ENCODE data around the gene PIGT.
A peak's percentile ranks its signal among the peaks of the same experiment; 100 is the strongest.

The PIGT gene

DNA sequence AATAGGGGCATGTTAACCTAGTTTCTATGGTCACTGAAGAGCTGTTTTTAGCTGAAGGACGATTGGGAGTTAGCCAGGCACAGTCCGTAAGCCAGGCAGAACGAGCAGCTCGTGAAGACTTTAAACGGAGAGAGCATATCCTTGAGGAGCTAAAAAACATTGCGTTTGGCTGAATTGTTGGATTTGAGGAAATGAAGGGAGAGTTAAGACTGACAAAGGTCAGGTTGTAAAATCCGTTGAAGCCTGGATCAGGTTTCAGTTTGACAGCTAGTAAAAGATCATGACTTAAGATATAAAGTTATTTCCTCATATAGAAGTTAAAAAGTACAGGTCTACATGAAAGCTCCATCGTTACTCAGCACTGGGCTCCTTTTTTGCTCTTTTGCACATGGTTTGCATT, 5.1 kb upstream of the PIGT start:
- H3K9me3 ChIP-seq (ENCODE audit: control insufficient read depth, low read length) = no peaks in the 10 kb centered on the region
- H3K4me2 ChIP-seq (ENCODE audit: low read length) = peak overlapping the region; percentile 33
- H3K36me3 ChIP-seq (ENCODE audit: control insufficient read depth, insufficient read depth, low read length) = no peaks in the 10 kb centered on the region
- TF ChIP-seq, protein P1, sequence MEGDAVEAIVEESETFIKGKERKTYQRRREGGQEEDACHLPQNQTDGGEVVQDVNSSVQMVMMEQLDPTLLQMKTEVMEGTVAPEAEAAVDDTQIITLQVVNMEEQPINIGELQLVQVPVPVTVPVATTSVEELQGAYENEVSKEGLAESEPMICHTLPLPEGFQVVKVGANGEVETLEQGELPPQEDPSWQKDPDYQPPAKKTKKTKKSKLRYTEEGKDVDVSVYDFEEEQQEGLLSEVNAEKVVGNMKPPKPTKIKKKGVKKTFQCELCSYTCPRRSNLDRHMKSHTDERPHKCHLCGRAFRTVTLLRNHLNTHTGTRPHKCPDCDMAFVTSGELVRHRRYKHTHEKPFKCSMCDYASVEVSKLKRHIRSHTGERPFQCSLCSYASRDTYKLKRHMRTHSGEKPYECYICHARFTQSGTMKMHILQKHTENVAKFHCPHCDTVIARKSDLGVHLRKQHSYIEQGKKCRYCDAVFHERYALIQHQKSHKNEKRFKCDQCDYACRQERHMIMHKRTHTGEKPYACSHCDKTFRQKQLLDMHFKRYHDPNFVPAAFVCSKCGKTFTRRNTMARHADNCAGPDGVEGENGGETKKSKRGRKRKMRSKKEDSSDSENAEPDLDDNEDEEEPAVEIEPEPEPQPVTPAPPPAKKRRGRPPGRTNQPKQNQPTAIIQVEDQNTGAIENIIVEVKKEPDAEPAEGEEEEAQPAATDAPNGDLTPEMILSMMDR (IDR thresholded peaks at IDR 0.05) = no peak
- peak overlapping the region; percentile 31 for H2AFZ ChIP-seq
- H3K79me2 ChIP-seq = no peaks in the 10 kb centered on the region
- H3K4me1 ChIP-seq = peaks cover 19% of the 10 kb centered on the region
- H3K9ac ChIP-seq = no peak overlapping the region
- H3K27me3 ChIP-seq (ENCODE audit: control insufficient read depth, insufficient read depth, low read length) = no peaks in the 10 kb centered on the region
- H3K27ac ChIP-seq = peak overlapping the region; percentile 89
- peak overlapping the region; percentile 34 for H3K4me3 ChIP-seq (ENCODE audit: low read depth, low read length)

DNA sequence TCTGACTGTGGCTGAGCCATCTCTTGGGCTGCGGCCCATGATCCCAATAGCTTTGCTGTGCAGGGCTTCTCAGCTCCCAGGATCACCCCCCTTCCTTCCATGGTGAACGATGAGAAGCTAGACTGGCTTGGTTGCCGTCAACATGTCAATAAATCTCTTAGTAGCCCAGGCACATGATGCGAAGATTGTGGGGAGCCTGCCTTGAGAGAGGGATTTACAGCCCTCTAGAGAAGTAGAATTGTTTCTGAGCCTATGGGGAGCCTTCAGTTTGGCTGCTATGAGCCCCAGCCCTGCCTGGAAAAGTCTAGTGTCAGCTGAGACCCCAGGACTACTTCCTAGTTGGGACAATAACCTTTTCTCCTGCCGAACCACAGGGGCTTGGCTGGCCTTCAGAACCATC, 3.3 kb upstream of the PIGT start:
- peaks cover 15% of the 10 kb centered on the region for H3K4me1 ChIP-seq
- H3K27me3 ChIP-seq (ENCODE audit: control insufficient read depth, insufficient read depth, low read length) = no peaks in the 10 kb centered on the region
- H2AFZ ChIP-seq = no peak overlapping the region
- TF ChIP-seq, protein P1 (IDR thresholded peaks at IDR 0.05) = no peak
- no peak overlapping the region for H3K4me3 ChIP-seq (ENCODE audit: low read depth, low read length)
- H3K9ac ChIP-seq = no peak overlapping the region
- H3K27ac ChIP-seq = no peak overlapping the region
- H3K9me3 ChIP-seq (ENCODE audit: control insufficient read depth, low read length) = no peaks in the 10 kb centered on the region
- H3K79me2 ChIP-seq = no peaks in the 10 kb centered on the region
- no peak overlapping the region for H3K4me2 ChIP-seq (ENCODE audit: low read length)
- no peaks in the 10 kb centered on the region for H3K36me3 ChIP-seq (ENCODE audit: control insufficient read depth, insufficient read depth, low read length)

DNA sequence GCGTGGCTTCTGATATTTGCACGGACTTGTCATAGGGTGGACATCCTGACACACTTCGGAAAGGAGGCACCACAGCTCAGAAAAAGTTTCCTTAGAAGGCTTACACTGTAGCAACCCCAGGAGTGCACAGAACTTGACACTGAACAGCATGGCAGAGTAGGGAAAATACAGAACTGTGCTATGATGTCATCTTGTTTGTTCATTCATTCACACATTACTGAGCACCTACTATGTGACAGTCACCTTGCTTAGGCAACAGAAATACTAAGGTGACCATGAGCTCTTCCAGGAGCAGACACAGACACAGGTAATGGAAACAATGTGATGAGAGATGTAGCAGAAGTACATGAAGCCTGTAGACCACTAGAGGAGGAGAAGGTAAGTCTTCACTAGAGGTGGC, 2.5 kb upstream of the PIGT start:
- Histone ChIP-seq H3K4me1 (peaks cover 15% of the 10 kb centered on the region), H3K27ac (no peak overlapping the region), H3K9ac (no peak overlapping the region), H3K4me2 (ENCODE audit: low read length) (no peak overlapping the region), H3K9me3 (ENCODE audit: control insufficient read depth, low read length) (no peaks in the 10 kb centered on the region), H3K36me3 (ENCODE audit: control insufficient read depth, insufficient read depth, low read length) (no peaks in the 10 kb centered on the region), H2AFZ (no peak overlapping the region), H3K4me3 (ENCODE audit: low read depth, low read length) (no peak overlapping the region), H3K27me3 (ENCODE audit: control insufficient read depth, insufficient read depth, low read length) (no peaks in the 10 kb centered on the region), H3K79me2 (no peaks in the 10 kb centered on the region)
- TF ChIP-seq, protein P1 (IDR thresholded peaks at IDR 0.05) = no peak

DNA sequence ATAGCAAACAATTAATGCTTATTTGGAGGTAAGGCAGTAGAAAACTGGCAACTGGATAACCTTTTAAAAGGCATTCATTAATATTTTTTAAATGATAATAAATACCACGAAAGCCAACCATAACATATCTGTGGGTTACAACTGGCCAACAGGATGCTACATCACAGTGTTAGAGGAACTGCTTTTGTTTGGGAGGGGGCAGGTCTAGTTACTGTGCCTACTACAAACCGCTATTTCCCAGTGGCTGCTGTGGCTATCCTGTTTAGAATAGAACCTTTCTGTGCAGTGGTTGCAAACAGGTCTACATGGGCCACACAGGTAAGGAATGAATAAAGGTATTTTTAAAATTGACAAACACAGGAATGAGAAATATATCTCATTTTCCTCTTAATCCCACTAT, 976 bp downstream of the PIGT start:
- H3K79me2 ChIP-seq = no peaks in the 10 kb centered on the region
- no peaks in the 10 kb centered on the region for H3K36me3 ChIP-seq (ENCODE audit: control insufficient read depth, insufficient read depth, low read length)
- H2AFZ ChIP-seq = no peak overlapping the region
- no peaks in the 10 kb centered on the region for H3K9me3 ChIP-seq (ENCODE audit: control insufficient read depth, low read length)
- peak overlapping the region; percentile 66 for H3K4me2 ChIP-seq (ENCODE audit: low read length)
- H3K27me3 ChIP-seq (ENCODE audit: control insufficient read depth, insufficient read depth, low read length) = no peaks in the 10 kb centered on the region
- no peaks in the 10 kb centered on the region for H3K4me1 ChIP-seq
- TF ChIP-seq, protein P1 (IDR thresholded peaks at IDR 0.05) = no peak
- H3K4me3 ChIP-seq (ENCODE audit: low read depth, low read length) = peak overlapping the region; percentile 89
- H3K9ac ChIP-seq = no peak overlapping the region
- H3K27ac ChIP-seq = no peak overlapping the region

DNA sequence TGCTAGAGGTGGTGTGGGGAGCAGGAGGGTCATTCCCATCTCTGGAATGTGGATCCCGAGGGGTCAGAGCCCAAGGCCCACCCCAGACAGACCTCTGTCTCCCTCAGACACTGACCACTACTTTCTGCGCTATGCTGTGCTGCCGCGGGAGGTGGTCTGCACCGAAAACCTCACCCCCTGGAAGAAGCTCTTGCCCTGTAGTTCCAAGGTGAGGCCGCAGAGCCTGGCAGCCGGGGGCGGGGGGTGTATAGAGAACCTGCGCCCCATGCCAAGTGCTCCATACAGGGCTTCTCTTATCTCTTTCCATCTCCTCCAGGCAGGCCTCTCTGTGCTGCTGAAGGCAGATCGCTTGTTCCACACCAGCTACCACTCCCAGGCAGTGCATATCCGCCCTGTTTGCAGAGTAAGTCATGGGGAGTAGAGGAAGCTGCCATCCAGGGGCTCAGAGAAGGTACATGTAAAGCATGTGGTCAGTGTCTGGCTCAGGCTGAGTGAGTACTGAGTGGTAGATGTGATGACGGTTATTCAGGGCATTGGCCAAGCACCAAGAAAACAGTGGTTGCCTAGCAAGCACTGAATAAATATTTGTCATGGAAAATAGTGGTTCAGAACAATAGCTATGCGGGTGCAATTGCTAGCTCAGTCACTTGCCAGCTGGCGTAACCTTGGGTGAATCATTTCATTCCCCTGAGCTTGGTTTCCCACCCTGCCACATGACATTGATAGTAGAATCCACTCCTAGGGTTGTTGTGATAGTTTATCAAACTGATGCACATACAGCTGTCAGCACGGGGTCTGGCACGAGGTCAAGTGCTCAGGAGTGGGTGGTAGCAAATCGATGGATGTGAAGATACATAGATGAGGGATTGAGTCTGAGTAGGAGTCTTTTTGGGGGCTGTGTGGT, 3.5 kb downstream of the PIGT start:
- no peak overlapping the region for H3K4me2 ChIP-seq (ENCODE audit: low read length)

More for the DNA sequence above, 3.5 kb downstream of the PIGT start:
- no peaks in the 10 kb centered on the region for H3K27me3 ChIP-seq (ENCODE audit: control insufficient read depth, insufficient read depth, low read length)
- no peak overlapping the region for H3K9ac ChIP-seq
- TF ChIP-seq, protein P1 (IDR thresholded peaks at IDR 0.05) = no peak
- H2AFZ ChIP-seq = no peak overlapping the region
- no peak overlapping the region for H3K27ac ChIP-seq
- no peaks in the 10 kb centered on the region for H3K79me2 ChIP-seq
- H3K4me1 ChIP-seq = no peaks in the 10 kb centered on the region
- H3K36me3 ChIP-seq (ENCODE audit: control insufficient read depth, insufficient read depth, low read length) = no peaks in the 10 kb centered on the region
- no peak overlapping the region for H3K4me3 ChIP-seq (ENCODE audit: low read depth, low read length)
- H3K9me3 ChIP-seq (ENCODE audit: control insufficient read depth, low read length) = no peaks in the 10 kb centered on the region
